ENCODE results near the gene ZNF862. TPM values are rescaled to one million over a fixed set of nuclear protein-coding genes. Genes with fewer than 3 reads are reported as not detected.

Gene ZNF862
- total and polyA plus RNA-seq, 10 of the 15 experiments (the other 5 are each of a cell fraction or from before 2014, with no cell fraction given) = 0.49 to 7.7 (median 3.5) TPM

DNA sequence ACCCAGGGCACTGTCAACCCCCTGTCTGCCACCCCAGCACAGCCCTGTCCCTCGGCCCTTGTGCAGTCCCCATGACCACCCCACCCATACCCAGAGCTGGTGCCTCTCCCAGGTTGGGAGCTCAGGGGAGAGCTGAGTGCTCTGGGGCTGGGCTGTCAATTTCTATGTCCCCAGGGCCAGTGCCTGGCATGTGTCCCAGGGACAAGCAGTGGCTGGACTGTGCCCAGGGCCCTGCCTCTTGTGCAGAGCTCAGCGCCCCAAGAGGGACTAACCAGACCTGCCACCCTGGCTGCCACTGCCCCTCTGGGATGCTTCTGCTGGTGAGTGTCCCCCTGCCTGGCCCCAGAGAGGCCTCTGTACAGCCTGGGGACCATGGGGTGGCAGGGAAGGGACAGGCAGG, 29.0 kb upstream of the ZNF862 start:
- in situ Hi-C loops (cut with MboI) = no loop called here
- no peak for FAIRE-seq
- no TSS peak for BruUV-seq (replicated peaks)
- TF ChIP-seq, protein P1, sequence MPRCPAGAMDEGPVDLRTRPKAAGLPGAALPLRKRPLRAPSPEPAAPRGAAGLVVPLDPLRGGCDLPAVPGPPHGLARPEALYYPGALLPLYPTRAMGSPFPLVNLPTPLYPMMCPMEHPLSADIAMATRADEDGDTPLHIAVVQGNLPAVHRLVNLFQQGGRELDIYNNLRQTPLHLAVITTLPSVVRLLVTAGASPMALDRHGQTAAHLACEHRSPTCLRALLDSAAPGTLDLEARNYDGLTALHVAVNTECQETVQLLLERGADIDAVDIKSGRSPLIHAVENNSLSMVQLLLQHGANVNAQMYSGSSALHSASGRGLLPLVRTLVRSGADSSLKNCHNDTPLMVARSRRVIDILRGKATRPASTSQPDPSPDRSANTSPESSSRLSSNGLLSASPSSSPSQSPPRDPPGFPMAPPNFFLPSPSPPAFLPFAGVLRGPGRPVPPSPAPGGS (IDR thresholded peaks at IDR 0.05; ENCODE audit: borderline replicate concordance, insufficient read depth, low read depth, low read length, poor library complexity, severe bottlenecking) = no peak
- TF ChIP-seq MEF2A (IDR thresholded peaks at IDR 0.05; ENCODE audit: insufficient read depth, low read depth, low read length) (no peak), CHD1 (IDR thresholded peaks at IDR 0.05; ENCODE audit: low read depth, low read length) (no peak), ZNF24 (IDR thresholded peaks at IDR 0.05) (no peak), ZNF622 (IDR thresholded peaks at IDR 0.05) (no peak), ZBED1 (IDR thresholded peaks at IDR 0.05; ENCODE audit: borderline replicate concordance) (no peak), JUND (IDR thresholded peaks at IDR 0.05; ENCODE audit: low read depth, low read length) (no peak), GATAD2B (conservative IDR thresholded peaks at IDR 0.05; ENCODE audit: low read depth) (no peak), CHD2 (IDR thresholded peaks at IDR 0.05; ENCODE audit: borderline replicate concordance, low read depth, low read length) (no peak), EP300 (IDR thresholded peaks at IDR 0.05; ENCODE audit: borderline replicate concordance in 1 of 2, control insufficient read depth in 1 of 2, low read depth in 2 of 2, low read length in 2 of 2) (no peak), HDGF (IDR thresholded peaks at IDR 0.05) (no peak)
- TF ChIP-seq, protein P2, sequence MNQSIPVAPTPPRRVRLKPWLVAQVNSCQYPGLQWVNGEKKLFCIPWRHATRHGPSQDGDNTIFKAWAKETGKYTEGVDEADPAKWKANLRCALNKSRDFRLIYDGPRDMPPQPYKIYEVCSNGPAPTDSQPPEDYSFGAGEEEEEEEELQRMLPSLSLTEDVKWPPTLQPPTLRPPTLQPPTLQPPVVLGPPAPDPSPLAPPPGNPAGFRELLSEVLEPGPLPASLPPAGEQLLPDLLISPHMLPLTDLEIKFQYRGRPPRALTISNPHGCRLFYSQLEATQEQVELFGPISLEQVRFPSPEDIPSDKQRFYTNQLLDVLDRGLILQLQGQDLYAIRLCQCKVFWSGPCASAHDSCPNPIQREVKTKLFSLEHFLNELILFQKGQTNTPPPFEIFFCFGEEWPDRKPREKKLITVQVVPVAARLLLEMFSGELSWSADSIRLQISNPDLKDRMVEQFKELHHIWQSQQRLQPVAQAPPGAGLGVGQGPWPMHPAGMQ (IDR thresholded peaks at IDR 0.05; ENCODE audit: borderline replicate concordance) = no peak
- TF ChIP-seq, protein P3, sequence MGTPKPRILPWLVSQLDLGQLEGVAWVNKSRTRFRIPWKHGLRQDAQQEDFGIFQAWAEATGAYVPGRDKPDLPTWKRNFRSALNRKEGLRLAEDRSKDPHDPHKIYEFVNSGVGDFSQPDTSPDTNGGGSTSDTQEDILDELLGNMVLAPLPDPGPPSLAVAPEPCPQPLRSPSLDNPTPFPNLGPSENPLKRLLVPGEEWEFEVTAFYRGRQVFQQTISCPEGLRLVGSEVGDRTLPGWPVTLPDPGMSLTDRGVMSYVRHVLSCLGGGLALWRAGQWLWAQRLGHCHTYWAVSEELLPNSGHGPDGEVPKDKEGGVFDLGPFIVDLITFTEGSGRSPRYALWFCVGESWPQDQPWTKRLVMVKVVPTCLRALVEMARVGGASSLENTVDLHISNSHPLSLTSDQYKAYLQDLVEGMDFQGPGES (IDR thresholded peaks at IDR 0.05) = no peak
- TF ChIP-seq, protein P4, sequence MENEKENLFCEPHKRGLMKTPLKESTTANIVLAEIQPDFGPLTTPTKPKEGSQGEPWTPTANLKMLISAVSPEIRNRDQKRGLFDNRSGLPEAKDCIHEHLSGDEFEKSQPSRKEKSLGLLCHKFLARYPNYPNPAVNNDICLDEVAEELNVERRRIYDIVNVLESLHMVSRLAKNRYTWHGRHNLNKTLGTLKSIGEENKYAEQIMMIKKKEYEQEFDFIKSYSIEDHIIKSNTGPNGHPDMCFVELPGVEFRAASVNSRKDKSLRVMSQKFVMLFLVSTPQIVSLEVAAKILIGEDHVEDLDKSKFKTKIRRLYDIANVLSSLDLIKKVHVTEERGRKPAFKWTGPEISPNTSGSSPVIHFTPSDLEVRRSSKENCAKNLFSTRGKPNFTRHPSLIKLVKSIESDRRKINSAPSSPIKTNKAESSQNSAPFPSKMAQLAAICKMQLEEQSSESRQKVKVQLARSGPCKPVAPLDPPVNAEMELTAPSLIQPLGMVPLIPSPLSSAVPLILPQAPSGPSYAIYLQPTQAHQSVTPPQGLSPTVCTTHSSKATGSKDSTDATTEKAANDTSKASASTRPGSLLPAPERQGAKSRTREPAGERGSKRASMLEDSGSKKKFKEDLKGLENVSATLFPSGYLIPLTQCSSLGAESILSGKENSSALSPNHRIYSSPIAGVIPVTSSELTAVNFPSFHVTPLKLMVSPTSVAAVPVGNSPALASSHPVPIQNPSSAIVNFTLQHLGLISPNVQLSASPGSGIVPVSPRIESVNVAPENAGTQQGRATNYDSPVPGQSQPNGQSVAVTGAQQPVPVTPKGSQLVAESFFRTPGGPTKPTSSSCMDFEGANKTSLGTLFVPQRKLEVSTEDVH (IDR thresholded peaks at IDR 0.05; ENCODE audit: low read depth, partially characterized antibody) = no peak
- TF ChIP-seq, protein P5, sequence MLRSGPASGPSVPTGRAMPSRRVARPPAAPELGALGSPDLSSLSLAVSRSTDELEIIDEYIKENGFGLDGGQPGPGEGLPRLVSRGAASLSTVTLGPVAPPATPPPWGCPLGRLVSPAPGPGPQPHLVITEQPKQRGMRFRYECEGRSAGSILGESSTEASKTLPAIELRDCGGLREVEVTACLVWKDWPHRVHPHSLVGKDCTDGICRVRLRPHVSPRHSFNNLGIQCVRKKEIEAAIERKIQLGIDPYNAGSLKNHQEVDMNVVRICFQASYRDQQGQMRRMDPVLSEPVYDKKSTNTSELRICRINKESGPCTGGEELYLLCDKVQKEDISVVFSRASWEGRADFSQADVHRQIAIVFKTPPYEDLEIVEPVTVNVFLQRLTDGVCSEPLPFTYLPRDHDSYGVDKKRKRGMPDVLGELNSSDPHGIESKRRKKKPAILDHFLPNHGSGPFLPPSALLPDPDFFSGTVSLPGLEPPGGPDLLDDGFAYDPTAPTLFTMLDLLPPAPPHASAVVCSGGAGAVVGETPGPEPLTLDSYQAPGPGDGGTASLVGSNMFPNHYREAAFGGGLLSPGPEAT (IDR thresholded peaks at IDR 0.05; ENCODE audit: low read depth) = no peak

More for the DNA sequence above, 29.0 kb upstream of the ZNF862 start:
- SMC1A ChIA-PET (ENCODE audit: uncharacterized antibody, unreplicated experiment) = interaction anchor here (0.6 kb wide), 1 partner anchor 1296 kb away, joined by 3 read pairs; no protein-coding TSS in a partner anchor
- DNase-seq (ENCODE audit: low read depth, low spot score) (no peak), ATAC-seq (no peak)
- H3K79me2 ChIP-seq (ENCODE audit: control insufficient read depth, insufficient read depth, low read length) = no peaks in the 10 kb centered on the region
- no peak overlapping the region for H2AFZ ChIP-seq (ENCODE audit: control insufficient read depth, low read depth, low read length)
- RAD21 ChIA-PET (ENCODE audit: unreplicated experiment) = no interaction called here
- CTCF ChIA-PET = no interaction called here
- H3K4me3 ChIP-seq = no peak overlapping the region
- POLR2A ChIA-PET = no interaction called here
- no peak overlapping the region for H3K27ac ChIP-seq (ENCODE audit: control insufficient read depth, insufficient read depth)
- H3K9ac ChIP-seq (ENCODE audit: control insufficient read depth, insufficient read depth, low read length) = no peak overlapping the region
- intact Hi-C loops (cut with micrococcal nuclease; ENCODE audit: unreplicated experiment) = no loop called here
- no peaks in the 10 kb centered on the region for H3K4me1 ChIP-seq (ENCODE audit: control insufficient read depth, insufficient read depth, low read length)
- H4K20me1 ChIP-seq (ENCODE audit: control insufficient read depth, insufficient read depth) = no peaks in the 10 kb centered on the region
- H3K27me3 ChIP-seq (replicated peaks in 1 of 2; ENCODE audit: control insufficient read depth in 2 of 2, insufficient read depth in 2 of 2, low read length in 1 of 2) = no peaks in the 10 kb centered on the region
- no peak overlapping the region for H3K4me2 ChIP-seq (ENCODE audit: control insufficient read depth, insufficient read depth)
- WGBS (ENCODE audit: insufficient coverage, insufficient replicate concordance, low lambda C conversion rate, missing lambda C conversion rate) = 24% methylated on average over 2 of the region's 2 CpGs
- no peaks in the 10 kb centered on the region for H3K9me3 ChIP-seq (replicated peaks; ENCODE audit: control insufficient read depth, insufficient read depth, low read length)
- H3K36me3 ChIP-seq (ENCODE audit: control insufficient read depth in 2 of 2, insufficient read depth in 2 of 2, low read length in 1 of 2) = no peaks in the 10 kb centered on the region

Measured in GM12878 (cell line).